GM18870 (cell line): Measurements from ENCODE around the gene DDX27.
"Not testable (repeated sequence)": the region's sequence is repeated elsewhere in the genome, so short reads cannot be mapped to it uniquely, and the experiment has no call there.

ENCODE experiments used
- ATAC-seq: cut with Tn5 transposase; IDR thresholded peaks from one replicate; pipeline ENCODE4 v1.9.1; 2021; ENCODE audit warnings: moderate library complexity; ENCODE audit not compliant: unreplicated experiment

Gene DDX27

DNA sequence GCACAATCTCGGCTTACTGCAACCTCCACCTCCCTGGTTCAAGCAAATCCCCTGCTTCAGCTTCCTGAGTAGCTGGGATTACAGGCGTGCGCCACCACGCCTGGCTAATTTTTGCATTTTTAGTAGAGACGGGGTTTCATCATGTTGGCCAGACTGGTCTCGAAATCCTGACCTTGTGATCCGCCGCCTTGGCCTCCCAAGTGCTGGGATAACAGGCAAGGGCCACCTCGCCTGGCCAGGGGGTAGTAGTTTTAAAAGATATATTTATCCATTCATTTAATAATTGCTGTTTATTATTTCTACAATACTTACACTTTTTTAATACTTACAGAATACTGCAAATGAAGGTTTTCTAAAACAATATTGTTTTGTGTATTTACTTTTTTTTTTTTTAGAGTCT is 15.5 kb upstream of the DDX27 start:
- ATAC-seq: no peak

DNA sequence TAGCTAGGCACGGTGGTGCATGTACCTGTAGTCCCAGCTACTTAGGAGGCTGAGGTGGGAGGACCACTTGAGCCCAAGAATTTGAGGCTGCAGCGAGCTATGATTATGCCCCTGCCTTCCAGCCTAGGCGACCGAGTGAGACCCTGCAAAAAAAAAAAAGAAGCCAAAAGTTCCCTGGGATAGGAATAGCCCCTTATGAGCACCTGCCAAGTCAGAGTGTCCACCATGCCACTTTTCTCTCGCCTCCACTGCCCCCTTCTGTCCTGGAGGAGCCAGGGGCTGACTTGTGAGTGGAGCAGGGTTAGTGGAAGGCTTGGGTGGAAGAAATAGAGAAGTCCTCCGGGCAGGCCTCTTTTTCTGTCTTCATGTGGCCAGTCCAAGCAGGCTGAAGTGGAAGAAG is 12.1 kb upstream of the DDX27 start:
- no peak for ATAC-seq

DNA sequence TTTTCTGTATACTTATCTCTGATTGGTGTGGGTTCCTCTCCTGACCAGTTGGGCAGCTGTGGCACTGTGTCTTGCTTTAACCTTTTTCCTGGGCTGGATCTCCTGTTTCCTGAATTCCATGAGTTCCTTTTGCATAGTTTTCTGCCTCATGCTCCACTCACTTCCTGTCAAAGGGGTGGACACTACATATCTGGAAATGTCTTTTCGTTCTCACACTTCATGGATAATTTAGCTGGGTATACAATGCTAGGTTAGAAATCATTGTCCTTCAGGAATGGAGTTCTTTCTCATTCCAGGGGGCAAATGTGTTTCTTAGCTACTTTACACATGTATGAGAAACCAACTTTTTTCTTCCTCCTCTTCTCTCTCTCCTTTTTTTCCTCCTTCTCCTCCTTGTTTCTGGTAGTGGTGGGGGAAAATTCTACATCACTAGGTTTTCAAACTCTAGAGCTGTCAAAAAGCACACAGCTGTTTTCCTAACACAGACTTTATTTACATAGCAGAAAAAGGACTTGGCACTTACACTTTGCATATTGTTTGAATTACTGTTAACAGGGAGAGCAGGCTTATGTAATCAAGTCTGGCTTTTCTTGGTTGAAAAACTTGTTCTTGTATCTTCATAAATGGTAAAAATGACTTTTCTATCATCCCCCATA is 9.0 kb upstream of the DDX27 start:
- ATAC-seq: no peak

DNA sequence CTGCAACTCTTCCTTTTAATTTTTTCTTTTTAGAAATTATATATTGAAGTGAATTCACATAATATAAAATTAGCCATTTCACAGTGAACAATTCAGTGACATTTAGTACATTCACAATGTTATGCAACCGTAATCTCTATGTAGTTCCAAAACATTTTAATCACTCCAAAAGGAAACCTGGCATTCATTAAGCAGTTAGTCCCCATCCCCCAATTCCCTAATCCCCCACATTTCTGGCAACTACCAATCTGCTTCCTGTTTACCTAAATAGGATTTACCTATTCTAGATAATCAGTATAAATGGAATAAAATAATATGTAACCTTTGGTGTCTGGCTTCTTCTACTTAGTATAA is 8.5 kb upstream of the DDX27 start:
- ATAC-seq: no peak

DNA sequence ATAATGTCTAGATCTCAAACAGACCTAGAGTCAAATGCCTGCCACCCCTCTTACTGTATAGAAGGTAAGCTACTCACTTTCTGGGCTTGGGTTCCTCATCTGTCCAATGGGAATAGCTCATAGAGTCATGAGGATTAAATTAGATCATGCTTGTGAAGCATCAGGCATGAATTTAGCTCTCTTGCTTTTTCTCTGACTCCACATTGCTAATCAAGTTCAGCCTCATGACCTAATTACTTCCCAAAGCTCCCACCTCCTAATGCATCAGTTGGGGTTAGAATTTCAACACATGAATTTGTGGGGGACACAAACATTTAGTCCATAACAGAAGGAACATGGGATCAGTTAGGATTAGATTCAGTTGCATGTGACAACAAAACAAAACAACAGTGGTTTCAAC is 4.6 kb upstream of the DDX27 start:
- ATAC-seq: no peak

DNA sequence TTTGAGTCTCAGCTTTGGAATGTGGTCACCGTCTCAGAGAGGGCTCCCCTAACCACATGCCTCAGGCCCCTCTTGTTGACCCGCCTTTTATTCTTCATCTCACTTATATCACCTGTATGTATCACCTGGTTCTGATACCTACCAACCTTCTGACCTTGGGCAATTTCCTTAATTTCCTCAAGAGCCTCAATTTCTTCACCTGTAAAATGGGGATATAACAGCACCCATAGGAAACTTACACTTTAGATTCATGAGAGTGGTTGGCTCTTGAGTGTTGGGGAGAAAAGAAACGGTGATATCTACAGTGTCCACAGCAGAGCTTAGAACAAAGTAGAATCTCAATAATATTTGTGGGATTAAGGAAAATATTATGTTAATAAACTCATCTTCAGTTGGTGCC is 4.0 kb upstream of the DDX27 start:
- no peak for ATAC-seq

DNA sequence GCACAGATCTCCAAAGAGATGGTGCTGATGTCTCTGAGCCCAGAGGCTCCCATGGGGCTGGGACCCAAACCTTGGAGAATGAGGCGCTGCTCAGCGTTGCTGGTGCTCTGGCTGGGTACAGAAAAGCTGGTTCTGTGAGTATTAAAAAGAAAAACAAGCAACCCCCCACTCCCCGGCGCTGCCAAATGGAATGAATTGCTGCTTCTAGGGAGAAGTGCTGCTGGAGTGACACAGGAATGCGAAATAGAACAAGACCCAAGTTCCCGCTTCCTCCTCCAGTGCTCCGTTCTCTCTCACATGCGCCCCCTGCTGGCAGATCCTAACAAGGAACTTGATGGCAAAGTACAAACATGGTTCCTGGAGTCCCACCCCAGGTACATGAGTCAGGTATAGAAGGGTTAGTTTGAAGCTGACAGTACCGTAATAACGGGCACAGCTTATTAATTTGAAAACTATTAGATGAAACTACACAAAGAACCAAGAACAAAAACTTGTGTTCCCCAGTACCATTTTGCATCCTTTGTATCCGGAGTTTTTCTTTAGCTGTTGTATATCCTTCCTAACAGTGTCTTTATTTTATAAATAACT is 2.1 kb upstream of the DDX27 start:
- ATAC-seq: no peak

DNA sequence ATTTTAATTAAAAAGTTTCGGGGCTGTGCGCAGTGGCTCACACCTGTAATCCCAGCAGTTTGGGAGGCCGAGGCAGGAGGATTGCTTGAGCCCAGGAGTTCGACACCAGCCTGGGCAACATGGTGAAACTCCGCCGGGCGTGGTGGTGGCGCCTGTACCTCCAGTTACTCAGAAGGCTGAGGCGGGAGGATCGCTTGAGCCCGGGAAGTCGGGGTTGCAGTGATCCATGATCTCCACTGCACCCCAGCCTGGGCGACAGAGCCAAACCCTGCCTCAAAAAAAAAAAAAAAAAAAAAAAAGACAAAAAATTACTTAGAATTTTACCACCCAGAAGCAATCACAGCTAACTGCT is 501 bp upstream of the DDX27 start:
- ATAC-seq: not testable (repeated sequence)

DNA sequence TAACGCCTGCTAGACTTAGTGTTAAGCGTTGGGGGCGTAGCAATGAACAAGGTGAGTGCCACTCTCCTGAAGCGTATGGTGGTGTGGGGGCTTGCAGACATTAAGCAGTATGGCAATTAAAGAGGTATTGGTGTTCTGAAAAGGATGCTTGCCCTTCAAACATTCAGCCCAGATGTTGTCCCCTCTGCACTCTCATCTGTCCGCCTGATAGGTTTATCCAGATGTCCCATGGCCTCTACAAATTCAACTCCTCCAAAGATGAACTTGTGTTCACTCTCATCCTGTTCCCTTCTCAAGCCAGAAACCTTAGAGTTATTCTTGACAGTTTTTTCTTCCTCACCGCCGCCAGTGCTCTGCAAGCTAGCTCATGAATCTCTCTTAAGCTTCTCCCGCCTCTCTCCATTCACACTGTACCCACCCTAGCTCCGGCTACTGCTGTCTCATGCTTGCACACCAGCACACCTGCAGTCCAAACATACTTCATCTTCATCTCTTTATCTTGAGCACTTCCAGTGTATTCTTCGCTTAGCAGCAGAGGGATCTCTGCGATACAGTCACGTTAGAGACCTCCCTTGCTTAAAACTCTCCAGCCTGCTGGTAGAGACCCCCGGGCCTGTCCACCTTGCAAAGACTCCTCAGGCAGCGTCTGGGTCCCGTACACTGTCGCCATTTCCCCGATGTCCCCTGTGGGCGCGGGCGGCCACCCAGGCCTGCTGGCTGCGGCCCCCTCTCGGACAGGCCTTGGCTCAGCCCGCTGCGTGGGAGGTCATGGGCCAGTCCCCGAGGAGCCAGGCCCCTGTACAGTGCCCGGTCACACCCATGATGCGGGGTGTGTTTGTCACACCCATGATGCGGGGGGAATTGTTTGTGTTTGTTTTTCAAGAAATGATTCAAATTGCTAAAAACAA is 962 bp downstream of the DDX27 start:
- no peak for ATAC-seq

DNA sequence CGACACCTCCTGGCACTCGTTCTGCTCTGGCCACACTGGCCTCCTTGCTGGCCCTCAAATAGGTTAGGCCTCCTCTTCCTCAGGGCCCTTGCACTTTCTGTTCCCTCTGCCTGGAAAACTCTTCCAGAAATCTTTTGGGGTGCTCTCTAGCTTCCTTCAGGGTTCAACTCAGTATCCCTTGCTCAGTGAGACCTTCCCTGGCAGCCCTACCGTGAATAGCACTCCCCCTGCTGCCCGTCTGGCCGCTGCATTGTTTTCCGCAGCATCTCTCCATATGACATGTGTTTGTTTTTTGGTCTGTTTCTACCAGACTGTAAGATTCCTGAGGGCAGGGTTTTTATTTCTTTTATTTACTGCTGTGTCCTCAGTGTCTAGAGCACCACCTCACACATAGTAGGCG is 6.7 kb downstream of the DDX27 start:
- ATAC-seq: no peak

DNA sequence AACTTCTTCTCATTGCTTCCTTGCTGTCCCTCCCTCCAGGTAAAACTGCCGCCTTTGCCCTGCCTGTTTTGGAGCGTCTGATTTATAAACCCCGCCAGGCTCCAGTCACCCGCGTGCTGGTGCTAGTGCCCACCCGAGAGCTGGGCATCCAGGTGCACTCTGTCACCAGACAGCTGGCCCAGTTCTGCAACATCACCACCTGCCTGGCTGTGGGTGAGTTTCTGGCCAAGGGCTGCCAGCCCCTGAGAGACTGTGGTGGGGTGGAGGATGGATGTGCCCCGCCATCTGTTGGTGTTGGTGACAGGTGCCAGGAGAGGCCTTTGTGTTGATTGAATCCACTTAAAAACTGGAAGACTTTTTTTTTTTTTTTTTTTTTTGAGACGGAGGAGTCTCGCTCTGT is 9.5 kb downstream of the DDX27 start:
- ATAC-seq: no peak

DNA sequence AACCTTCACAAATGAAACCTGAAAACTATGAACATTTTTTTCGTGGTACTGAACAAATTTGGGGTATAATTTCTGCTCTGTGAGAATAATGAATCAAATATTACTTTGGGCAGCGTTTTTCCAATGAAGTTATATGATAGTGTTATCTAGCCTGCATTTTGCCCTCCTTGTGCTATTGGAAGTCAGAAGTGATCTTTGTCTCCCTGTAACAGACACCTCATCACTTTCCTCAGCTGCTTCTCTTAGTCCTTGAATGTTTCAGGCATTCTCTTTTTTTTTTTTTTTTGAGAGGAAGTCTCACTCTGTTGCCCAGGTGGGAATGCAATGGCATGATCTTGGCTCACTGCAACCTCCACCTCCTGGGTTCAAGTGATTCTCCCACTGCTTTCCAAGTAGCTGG is 10.2 kb downstream of the DDX27 start:
- ATAC-seq: no peak

DNA sequence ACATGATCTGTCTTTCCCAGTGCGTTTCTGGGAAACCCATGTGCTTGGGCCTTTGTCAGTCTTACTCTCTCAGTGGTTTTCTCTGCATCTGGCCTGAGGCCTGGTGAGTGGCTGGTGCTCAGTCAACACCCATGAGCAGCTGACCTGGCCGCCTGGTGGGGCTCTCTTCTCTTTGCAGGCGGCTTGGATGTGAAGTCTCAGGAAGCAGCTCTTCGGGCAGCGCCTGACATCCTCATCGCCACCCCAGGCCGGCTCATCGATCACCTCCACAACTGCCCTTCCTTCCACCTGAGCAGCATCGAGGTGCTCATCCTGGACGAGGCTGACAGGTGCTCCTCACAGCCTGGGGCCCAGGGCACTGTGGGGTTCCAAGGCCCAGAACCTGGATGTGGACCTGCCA is 10.8 kb downstream of the DDX27 start:
- no peak for ATAC-seq

DNA sequence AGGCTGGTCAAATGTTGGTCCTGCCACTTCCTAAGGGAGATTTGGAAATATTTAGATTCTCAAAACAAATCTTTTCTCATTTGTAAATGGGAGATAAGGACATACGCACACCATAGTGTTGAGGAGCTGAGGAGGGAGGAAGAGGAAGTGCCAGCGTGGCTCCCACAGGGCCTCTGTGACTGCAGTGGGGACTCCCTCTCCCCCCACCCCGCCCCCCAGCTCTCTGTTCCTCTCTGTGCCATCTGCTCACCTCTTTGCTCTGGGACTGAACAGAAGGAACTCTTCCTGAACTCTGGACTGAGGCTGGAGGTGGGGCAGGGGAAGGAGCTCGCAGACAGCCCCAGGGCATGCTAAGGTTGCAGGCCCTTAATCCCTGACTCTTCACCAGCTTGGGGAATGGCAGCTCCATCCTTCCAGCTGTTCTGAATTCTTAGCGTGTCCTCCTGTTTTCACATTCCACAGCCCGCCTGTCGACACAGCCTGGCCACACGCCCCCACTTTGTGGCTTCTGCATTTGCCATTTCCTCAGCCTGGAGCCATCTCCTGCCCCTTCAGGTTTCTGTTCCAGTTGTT is 11.4 kb downstream of the DDX27 start:
- ATAC-seq: no peak

DNA sequence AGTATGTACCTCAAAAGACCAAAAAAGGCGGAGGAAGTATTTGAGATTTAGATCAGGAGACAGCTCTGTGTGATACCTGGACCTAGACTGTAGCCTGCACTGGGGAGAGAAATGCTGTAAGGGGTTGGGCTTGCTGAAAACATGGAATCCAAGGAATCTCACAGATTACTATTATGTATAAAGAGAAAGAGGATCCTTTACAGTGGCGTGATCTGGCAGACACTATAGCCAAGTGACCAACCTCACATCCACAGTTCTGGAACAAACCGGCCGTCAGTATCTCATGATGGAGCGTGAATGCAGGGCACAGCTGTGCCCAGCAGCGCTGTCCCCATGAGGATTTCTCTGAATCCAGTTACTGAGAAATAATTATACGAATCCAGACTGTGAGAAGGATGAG is 12.3 kb downstream of the DDX27 start:
- no peak for ATAC-seq

DNA sequence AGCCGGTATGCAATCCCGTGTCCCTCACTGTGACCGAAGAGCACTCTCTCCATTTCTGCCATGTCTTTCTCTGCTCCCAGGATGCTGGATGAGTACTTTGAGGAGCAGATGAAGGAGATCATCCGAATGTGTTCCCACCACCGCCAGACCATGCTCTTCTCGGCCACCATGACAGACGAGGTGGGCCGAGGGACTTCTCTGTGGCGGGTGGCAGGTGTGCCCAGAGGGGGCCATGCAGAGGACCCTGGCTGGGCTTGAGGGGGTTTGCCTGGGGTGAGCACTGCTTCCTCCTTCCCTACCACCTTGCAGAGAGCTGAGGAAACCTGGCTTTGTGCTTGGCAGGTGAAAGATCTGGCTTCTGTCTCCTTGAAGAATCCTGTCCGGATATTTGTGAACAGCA is 14.0 kb downstream of the DDX27 start:
- no peak for ATAC-seq

DNA sequence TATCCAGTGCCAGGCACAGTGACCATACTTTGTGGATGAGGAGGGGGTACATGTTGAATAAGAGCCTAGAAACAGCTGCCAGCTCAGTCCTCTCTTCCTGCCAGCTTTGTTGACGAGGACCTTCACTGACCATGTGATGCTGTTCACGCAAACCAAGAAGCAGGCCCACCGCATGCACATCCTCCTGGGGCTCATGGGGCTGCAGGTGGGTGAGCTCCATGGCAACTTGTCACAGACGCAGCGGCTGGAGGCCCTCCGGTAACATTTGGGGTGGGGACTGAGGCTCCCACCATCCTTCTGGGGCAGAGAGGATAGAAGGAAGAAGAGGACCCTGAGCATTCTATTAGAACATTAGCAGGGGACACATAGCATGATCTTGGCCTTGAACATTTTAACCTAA is 15.6 kb downstream of the DDX27 start:
- no peak for ATAC-seq

DNA sequence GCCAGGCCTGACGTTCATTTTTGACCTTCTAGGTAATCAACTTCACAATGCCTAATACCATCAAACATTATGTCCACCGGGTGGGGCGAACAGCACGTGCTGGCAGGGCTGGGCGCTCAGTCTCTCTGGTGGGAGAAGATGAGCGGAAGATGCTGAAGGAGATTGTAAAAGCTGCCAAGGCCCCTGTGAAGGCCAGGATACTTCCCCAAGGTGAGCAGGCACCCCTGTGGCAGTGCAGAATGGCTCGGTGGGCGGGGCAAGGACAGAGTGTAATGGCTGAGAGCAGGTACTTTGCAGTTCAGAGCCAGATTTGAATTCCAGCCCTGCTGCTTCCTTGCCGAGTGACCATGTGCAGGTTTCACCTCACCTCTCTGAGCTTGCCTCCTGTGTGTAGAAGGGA is 17.1 kb downstream of the DDX27 start:
- no peak for ATAC-seq

DNA sequence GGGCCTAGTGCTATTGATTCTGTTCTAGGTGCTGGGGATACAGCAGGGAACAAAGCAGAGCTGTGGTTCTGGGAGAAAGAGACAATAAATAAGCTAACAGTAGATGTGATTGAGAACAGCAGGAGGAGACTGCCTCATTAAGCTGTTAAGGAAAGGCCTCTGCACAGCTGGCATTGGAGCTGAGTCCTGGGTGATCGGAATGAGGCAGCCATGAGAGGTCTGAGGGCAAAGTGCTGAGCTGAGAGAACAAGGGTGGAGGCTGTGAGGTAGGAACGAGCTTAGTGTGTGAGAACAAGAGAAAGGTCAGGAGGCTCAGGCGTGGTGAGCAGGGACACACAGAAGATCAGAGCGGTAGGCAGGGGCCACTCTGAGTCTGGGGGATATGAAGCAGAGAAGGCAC is 18.3 kb downstream of the DDX27 start:
- ATAC-seq: no peak

DNA sequence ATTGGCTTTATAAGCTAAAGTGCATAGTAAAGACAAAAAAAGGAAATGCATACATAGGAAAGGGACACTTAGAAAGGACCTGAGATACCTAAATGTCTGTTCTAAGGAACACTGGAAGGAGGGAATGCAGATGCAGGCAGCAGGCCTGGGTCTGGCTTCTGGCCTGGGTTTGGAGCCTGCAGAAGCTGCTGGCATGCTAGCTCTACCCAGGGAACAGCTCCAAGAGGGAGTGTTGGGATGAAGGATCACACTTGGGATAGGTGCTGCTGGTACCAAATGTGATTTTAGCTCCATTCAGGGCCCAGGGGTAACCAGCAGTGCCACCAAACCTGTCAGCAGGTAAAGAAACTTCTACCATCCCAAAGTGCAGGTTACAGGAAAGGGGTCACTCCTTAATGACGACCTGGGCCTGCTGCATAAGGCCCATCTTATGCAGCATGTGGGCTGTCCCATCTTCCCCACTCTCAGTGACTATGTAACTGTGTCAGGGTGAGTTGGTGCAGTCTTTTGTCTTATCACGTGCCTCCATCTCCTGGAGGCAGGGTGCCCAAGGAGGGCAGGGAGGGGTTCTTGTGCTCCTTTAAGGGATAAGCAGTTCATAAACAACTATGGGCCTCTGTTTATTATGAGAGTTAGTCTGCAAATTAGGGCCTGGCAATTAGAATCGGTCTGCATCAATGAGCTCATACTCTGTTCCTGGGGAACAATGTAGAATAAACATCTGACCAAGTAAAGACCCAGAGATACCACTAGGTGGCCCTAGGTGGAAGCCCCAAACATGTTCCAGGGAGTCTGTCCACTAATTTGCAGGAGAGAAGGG is 26.9 kb downstream of the DDX27 start:
- no peak for ATAC-seq

DNA sequence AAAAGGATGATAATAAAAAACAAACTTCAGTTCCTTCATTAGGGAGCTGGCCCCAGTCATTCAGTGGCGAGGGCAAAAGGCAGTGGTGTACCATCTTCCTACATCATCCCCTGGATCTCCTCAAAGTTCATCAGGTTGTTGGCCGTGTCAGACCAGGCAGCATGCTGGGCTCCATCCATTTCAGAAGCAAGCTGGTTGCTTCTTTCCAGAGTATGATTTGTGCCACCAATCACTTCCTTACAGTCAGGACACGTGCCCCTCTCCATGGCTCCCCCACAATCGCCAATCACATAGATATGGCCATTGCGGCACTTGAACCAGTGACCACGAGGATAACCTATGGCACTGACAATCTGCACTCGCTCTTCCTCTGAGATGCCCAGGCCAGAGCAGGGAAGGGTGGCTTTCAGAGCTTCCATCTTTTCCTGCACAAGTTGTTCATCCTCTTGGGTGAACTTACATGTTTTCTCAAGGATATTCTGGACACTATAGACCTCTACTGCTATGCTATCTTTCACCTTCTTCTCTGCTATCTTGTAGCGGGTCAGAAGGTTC is 28.0 kb downstream of the DDX27 start:
- no peak for ATAC-seq
